T1000 (cell line): ENCODE results near the gene CLIP3.
"Not testable (repeated sequence)": the region's sequence is repeated elsewhere in the genome, so short reads cannot be mapped to it uniquely, and the experiment has no call there.

Experiments used
- DNase-seq: peaks from one replicate; lab custom pipeline; 2025; ENCODE audit warnings: mixed read lengths; lab: John Stamatoyannopoulos, UW

CLIP3 gene

GRCh38 chr19:36049080-36049698, 16.5 kb upstream of the CLIP3 start:
- DNase-seq: no peak

- no peak for DNase-seq
Observed at GRCh38 chr19:36047835-36048234, 15.2 kb upstream of the CLIP3 start.

GRCh38 chr19:36046443-36047050, 13.9 kb upstream of the CLIP3 start:
- no peak for DNase-seq

DNA sequence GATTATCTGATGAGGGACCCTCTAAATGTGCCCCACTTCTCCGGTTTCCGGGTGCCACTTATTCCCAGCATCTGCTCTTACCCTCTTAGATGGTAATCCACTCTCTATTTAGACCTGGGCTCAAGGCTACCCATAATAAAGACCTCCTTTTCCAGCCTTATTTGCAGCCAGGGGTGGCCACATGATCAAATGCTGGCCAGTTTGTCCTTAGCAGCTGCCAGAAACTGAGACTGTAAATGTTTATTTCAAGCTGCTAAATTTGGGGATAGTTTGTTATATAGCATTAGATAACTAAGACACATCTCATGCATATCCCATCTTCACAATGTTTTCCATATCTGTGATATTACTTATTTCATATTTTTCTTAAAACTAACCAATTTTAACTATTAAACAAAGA, 11.3 kb upstream of the CLIP3 start:
- DNase-seq: no peak

DNA sequence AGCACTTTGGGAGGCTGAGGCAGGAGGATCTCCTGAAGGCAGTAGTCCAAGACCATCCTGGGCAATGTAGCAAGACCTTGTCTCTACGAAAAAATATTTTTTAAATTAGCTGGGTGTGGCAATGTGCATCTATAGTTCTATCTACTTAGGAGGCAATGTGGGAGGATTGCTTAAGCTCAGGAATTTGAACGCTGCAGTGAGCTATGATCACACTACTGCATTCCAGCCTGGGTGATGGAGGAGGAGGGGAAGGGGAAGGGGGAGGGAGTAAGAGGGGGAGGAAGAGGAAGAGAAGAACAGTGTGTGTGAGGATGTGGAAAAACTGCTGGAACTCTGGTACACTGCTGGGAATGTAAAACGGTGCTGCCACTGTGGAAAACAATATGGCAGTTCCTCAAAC, 9.2 kb upstream of the CLIP3 start:
- no peak for DNase-seq

DNA sequence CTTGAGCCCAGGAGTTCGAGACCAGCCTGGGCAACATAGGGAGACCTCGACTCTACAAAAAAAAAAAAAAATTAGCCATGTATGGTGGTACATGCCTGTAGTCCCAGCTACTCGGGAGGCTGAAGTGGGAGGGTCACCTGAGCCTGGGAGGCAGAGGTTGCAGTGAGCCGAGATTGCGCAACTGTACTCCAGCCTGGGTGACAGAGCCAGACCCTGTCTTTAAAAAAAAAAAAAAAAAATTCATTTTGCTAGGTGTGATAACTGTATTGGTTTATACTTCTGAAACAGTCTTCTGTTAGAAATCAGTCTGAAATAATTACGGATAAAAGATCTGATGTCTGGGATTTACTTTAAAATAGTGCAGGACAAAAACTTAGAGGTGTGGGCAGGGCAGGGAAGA, 8.4 kb upstream of the CLIP3 start:
- DNase-seq: not testable (repeated sequence)

- DNase-seq: no peak
Observed at GRCh38 chr19:36040495-36040894, 7.8 kb upstream of the CLIP3 start.

DNA sequence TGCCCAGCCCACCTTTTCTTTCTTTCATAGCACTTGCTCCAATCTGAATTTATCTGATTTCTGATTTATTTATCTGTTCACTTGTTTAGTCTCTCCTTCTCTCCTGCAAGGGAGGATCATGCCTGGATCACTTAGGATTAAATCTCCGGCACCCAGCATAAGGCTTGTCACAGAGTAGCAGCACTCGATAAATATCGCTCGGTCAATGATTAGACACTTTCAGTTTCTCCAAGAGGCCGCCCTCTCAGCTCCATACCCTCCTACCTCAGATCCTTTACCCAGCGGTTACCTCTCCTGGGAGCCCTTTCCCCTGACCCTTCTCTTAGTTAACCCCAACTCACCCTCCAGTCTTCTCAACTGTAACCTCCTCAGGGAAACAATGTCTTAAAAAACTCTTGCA, 1.4 kb downstream of the CLIP3 start:
- no peak for DNase-seq

GRCh38 chr19:36030264-36031148, 2.2 kb downstream of the CLIP3 start:
- no peak for DNase-seq

DNA sequence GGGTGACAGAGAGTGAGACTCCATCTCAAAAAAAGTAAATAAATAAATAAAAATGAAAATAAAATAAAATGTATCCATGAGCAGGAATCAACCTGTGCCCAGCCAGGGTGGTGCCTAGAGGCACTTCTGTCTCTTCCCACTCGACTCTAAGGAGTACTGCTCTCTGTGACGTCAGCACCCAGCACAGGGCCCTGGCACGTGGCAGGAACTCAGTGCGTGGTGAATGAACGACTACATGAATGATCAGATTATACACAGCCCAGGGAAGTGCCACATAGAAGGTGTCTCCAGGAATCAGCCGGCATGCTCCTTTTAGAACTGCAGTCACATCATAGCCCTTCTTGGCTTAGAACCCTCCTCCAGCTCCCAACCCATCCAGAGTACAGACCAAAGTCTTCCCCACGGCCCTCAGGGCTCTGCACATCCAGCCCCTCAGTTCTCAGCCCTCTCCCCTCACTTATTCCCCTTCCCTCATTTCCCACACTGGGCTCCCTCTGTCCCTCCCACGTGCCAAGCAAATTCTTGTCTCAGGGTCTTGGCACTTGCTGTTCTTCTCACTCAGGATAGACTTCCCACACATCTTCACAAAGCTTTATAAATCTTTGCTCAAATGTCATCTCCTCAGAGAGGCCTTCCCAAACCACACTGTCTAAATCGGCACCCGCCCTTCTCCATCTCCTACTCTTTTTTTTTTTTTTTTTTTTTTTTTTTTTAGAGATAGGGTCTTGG, 4.2 kb downstream of the CLIP3 start:
- no peak for DNase-seq

- no peak for DNase-seq
Observed at GRCh38 chr19:36027696-36028095, 5.0 kb downstream of the CLIP3 start.

GRCh38 chr19:36026091-36026876, 6.4 kb downstream of the CLIP3 start:
- DNase-seq: no peak

DNA sequence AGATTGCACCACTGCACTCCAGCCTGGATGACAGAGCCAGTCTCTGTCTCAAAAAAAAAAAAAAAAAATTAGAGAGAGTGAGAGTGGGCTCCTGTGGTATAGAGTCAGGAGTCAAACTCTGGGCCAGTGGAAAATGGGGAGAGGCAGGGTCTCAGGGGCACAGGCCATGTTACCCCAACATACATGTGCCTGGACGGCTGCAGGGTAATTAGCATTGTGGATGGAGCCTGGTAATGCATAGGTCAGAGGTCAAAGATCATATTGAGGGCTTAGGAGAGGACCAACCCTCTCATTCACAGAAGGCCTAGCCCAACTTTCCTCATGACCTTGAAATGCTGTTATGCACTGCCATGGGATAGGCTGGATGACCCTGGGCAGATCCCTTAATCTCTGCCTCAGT, 7.1 kb downstream of the CLIP3 start:
- no peak for DNase-seq

GRCh38 chr19:36023432-36023831, 9.2 kb downstream of the CLIP3 start:
- no peak for DNase-seq

- no peak for DNase-seq
Observed at GRCh38 chr19:36019061-36019670, 13.5 kb downstream of the CLIP3 start.

DNA sequence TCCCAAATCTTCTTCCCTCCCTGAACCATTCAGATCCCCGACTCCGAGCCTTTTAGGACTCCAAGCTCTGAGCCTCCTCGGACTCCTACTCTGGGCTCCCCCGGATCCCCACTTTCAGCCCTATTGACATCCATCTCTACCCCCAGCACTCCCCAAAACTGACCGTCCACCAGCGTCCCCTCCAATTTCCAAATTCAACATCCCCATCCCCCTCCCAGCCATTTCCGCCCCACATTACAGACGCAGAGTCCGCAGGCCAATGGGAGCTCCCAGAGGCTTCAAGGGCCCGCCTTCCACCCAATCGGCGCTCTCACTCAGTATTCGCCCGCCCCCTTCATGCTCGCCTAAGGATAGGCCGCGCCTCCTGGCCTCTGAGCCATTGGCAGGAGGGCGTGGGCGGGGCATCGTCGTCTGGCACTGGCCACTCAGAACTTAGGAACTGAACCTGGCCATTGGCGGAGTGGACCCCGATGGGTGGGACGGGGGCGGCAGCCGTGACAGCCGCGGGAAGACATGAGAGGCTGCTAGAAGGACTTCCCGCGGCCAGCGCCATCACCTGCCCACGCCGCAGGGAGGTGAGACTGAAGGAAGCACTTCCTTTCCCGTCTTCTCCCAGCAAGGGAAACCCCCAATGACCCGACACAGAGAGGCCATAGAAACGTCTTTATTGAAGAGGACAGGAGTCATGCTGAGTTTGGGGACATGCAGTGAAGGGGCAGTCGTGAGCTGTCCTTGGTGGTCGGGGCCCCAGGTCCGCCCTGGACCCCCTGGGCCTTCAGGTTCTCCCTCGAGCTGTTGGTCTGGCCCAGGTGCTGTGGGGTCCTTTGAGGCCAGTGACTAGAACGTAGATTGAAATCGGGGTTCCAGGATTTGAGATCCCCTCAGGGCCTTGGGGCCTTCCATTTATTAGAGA, 18.4 kb downstream of the CLIP3 start, which contains the start of gene ALKBH6:
Gene ALKBH6, minus strand, starts transcription at position 202 of the 913 bp plus-strand sequence. CDS start 816 bp downstream, outside the sequence.
- peak; percentile 98 for DNase-seq

GRCh38 chr19:36013280-36014011, 19.2 kb downstream of the CLIP3 start:
- no peak for DNase-seq

GRCh38 chr19:36010402-36010801, 22.3 kb downstream of the CLIP3 start:
- no peak for DNase-seq
